ENCODE measurements around the gene MITF.

The MITF gene

DNA sequence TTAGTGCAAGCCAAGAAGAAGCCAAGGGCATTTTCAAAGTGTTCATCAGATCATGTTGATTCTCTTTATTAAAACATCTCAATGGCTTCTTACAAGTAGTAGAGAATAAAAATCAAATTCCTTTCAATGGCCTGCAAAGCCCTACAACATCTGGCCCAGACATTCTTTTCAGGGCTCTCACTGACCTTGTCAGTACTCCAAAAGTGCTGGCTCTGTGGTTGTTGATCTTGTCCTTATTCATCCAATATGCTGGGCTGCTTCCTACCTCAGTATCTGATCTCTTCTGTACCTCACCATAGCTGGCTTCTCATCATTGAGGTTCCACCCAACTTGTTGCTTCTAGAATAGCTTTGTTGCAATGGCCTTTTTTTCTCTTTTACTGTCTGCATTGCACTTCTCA lies 186.2 kb downstream of the MITF start:
- DNase-seq, result no peak

DNA sequence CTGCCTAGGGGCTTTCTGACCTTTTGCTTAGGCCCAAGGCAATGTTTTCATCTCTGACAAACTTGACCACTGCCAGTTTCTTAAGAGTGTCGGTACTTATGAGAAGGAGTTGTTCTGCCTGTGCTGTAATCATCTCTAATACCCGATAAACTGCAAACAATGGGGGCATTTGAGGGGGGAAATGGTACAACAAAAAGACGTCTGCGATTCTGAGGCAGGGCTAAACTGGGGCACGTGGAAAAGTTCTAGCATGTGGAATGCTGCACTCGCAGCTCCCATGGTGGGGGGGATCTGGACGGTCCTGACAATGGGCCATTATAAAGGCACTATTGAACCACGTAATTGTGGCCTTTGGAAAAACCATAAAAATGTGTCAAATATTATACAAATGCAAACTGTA lies 187.1 kb downstream of the MITF start:
- DNase-seq, result no peak

DNA sequence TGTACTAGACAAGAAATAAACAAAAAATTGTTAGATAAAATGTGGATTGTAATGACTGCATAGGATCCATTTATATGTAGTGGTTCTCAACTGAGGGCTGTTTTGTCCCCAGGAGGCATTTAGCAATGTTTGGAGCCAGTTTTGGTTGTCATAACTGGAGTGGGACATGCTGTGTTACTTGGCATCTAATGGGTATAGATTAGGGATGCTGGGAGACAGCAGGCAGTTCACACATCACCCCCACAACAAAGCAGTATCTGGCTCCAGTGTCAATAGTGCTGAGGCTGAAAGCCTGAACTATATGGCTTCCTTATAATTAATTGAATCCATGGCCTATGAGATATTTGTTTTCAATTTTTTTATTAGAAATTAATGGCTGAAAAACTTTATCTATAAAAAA lies 188.3 kb downstream of the MITF start:
- DNase-seq, result no peak

DNA sequence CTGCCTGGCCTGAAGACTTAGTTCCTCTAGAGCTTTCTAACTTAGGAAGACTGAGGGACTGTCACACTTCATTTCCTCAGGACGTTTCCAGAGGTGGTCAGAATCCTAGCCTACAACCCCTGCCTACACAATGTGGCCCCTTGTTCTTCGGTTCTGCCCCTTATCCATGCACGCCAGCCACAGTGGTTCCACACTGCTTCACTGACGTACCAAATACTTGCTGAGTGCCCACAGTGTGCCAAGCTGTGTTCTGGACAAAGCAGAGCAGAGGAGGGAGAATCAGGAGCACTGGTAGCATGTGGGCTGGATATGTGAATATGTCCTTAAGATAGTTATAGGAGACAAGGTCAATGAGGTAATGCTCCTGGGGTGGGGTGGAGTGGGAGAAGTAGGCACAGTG lies 189.8 kb downstream of the MITF start:
- DNase-seq, result no peak

DNA sequence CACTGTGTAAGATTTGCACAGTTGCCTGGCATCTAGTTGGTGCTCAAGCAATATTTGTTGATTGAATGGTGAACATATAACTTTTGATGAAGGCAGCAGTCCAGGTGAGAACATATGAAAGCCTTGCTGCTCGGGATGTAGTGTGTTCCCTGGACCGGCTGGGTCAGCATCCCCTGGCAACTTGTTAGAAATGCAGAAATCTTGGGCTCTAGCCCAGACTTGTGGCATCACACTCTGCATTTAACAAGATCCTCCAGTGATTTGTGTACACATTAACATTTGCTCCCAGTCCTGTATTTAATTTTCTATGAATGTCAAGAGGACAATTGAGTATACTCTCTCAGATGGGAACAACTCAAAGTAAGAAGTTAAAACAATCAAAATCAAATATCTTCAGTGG lies 191.3 kb downstream of the MITF start:
- no peak for DNase-seq

DNA sequence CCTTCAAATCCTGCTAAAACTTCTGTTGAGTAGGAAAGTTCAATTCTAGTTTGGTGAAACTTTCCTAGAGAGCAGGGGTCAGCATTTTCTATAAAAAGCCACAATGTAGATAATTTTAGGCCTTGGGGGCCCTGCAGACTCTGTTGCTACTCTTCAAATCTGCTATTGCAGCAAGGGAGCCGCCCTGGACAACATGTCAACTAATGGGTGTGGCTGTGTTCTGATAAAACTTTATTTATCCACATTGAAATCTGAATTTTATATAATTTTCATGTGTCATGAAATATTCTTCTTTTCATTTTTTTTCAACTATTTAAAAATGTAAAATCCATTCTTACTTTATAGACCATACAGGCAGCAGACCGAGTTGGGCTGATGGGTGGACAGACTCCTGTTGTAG lies 192.8 kb downstream of the MITF start:
- no peak for DNase-seq

DNA sequence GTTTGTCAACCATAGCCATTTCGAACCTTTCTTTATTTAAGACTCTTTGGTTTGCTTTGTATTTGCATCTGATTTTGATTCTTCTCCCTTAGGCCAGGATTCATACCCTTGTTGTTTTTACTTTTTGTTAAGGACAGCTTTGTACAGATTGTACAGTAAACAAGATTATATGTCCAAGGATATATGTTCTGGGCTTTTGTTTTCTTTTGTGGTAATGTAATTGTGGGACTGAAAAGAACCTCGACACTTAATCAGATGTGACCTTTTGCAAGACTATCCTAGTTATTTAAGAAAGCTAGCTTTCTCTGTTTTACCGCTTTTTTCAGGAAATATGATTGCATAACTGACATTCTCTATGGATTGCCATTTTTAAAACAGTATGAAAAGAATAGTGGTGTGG lies 193.2 kb downstream of the MITF start:
- DNase-seq, result no peak

DNA sequence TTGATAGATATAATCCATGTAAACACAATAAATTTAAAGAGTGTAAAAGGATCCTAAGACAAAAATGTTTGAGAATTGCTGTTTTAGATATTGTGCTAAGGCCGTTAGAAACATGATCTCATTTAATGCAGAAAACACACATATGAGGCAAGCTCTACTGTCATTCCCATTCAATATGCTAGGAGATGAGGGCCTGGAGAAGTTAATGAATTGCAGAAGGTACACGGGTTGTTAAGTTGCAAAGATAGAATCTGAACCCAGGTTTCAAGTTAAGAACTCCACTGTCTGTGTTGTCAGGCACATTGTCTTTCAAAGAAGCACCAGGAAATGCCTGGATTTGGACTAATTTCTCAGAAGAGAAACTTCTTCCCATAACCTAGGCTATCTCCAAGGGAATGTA lies 195.1 kb downstream of the MITF start:
- no peak for DNase-seq

DNA sequence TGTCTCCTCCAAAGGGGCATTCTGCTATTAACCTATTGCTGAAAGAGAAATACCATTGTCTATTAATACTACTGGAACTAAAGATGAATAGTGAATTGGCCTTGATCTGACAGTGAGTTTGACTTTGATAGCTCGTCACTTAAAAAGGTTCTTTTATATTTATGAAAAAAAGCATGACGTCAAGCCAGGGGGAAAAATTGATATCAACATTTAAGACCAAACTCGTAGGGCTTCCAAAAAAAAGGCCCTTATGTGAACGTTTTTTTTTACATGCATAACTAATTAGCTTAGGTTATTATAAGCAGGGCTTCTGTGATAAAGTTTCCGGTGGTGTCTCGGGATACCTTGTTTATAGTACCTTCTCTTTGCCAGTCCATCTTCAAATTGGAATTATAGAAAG lies 197.0 kb downstream of the MITF start:
- no peak for DNase-seq

DNA sequence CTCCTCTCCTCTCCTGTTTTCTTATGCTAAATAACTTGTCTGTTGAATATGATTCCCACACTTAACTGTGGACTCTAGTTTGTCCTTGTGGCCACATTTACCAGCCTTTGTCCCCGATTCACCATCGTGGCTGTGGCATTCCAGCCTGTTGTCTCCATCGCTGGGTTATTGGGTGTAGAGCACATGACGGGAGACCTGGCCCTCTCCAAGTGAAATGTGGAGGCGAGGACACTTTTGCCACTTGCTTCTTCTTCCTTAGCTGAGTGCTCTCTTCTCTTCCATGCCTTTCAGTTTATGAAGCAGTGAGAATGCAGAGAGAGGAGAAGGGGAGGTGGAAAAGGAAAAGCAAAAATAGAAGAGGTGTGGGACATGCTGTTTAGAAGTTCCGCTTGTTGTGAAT lies 198.8 kb downstream of the MITF start:
- DNase-seq, result no peak

DNA sequence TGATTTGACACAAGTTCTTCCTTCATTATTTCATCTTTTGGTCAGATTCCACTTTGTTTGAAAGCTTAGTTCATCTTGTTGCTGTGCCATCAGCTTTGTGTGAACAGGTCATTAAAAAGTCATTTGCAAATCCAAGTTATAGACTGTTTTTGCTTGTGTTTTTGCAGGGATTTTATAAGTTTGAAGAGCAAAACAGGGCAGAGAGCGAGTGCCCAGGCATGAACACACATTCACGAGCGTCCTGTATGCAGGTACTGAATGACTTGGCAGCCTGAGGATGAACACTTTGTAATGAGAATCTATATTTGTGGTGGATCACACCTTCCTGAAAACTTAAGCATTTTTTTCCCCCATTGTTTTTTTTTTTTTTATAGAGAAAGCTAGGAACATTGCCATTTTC lies 199.7 kb downstream of the MITF start:
- DNase-seq, result no peak

DNA sequence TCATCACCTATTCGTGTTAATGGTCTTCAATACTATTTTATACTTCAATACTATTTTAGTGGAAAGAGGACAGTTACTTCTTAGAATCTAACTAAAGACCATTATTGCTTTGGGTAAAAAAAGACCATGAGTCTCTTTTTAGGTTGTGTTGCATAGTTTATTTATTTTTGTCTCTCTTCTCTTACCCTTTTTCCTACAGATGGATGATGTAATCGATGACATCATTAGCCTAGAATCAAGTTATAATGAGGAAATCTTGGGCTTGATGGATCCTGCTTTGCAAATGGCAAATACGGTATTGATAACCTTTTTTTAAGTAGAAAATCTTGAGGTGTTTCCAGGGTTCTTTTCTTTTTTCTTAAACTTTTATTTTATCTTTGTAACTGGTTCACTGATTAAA lies 201.8 kb downstream of the MITF start:
- DNase-seq, result no peak

DNA sequence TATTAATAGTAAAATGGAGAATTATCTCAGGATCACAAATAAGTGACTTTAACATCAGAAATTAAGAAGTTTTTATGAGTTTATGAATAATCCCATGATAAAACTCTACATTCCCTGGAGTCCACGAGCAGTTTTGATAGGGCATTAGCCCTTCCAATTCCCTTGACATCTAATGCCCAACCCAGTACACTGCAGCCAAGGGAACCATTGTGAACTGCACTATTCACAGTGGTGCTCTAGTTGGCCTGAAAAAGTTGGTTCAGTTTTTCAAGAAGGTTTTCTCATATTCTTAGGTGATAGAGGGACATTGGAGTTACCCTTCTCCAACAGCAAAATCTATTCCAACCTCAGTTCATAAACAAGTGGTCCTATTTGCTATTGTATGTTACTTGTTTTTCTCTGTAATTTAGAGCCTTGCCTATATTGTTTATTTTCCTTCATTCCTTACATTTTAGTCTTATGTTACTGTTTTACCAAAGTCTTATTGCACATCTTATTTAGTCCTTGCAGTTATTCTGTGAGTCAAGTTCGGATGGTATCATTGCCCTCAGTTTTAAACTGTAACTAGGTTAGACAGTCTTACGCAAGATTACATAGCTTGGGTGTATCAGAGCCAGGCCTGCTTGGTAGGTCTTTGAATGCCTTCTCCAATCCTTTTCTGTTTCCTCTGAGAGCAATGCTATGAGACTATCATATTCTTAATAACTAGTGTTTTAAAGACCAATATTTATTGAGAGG lies 202.3 kb downstream of the MITF start:
- DNase-seq, result no peak

DNA sequence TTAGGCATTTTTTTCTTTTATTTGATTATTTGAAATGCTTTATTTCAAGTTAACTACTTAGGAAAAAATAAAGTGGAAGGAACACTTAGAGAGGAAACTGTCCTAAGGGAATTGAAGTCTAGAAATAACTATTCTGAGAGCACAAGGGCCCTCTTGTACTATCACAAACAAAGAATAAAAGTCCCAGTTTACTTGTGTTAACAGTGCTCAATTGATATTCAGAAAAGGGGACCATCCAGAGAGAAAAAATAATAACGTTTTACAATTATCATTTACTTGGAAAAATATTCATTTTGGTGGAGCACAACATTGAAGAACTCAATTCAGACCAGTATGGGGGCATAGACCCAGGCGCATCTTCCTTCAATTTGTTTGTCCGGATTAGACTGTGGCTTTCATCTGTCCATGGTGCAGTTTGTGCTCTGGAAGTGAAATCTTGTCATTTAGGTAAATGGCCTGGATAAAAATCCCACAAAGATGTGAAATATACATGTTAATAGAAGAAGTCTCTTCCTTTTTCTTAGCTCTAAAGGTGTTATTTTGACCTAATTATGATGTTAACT lies 205.7 kb downstream of the MITF start:
- no peak for DNase-seq

DNA sequence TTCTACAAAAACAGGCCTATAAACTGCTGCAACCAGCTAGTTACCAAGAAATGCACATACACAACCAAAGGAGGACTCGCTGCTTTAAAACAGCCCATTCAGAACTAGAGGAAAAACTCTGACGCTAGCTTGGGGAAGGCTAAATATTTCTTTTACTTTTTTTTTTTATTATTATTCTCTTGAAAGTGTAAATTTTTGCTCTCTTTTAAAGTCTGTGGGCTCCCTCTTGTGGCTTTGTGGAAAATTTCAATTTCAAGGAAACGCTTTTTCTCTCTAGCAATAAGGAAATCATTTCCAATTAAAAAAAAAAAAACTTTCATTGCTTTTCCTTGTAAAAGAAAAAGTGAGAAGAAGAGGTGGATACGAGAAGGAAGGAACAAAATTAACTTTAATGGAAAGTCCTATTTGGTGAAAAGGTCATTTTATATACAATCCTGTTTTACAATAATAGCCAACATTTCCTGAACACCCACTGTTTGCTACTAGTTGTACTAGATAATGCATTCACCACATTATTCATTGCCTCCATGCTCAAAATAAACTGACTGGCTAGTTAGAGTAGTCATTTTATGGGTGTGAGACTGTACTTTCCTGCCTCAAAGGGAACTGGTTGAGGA lies 209.1 kb downstream of the MITF start:
- peak; percentile 18 for DNase-seq

DNA sequence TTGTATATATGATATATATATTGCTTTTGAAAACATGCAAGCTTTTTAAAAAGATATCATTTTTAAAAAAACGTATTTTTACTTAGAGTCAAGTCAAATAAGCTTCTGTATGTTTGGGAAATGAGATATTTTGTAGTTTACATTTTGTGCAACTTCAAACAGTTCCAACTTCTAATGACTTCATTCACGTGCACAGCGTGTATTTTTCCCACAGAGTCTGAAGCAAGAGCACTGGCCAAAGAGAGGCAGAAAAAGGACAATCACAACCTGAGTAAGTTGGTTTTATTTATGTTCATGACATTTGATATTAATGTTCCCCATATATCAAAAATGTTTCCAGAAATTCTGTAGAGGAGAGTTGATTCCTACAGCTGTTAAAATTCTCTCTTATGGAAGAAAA lies 212.4 kb downstream of the MITF start:
- DNase-seq, result no peak

DNA sequence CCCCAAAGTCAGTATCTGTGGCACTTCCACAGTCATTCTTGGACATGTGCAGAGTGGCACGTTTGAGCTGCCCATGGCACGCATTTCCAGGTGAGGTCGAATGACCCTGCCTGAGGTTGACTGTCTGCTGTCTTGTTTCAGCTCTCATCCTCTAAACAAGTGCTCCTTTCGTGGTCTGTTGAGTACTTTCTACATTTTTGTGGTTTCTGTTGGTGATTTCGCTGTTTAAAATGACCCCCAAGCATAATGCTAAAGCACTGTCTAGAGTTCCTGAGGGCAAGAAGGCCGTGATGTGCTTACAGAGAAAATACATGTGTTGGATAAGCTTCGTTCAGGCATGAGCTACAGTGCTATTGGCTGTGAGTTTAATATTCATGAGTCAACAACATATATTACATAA lies 220.3 kb downstream of the MITF start:
- no peak for DNase-seq

DNA sequence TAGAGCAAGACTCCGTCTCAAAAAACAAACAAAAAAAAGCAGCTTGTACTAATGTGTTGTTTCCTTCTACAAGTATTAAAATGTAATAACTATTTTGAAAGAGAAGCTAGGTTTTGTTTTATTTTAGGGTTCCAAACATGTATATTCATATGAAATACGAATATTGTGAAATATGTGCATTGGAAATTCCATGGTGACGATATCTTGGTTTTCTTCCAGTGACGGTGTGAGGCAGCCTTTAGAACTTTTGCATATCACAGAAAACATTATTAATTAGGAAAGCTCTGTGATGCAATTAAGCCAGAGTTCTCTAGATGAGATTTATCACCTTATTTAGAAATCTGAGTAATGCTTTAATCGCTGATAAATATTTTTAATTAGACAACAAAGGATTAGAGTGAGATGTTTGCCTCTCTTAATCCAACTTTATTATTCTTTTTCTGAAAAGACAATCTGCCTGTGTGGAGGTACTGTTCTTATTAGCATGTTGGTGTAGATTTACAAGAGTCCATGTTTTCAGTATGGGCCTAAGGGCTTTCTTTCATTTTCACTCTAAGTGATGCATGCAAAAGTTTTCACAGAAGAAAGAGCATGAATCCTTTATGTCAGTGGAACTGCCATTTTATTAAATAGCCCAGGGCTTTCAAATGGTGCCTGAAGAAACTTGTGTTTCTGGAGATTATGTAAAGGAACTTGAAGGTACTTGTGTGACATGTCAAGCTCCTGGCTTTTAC lies 222.6 kb downstream of the MITF start:
- no peak for DNase-seq

DNA sequence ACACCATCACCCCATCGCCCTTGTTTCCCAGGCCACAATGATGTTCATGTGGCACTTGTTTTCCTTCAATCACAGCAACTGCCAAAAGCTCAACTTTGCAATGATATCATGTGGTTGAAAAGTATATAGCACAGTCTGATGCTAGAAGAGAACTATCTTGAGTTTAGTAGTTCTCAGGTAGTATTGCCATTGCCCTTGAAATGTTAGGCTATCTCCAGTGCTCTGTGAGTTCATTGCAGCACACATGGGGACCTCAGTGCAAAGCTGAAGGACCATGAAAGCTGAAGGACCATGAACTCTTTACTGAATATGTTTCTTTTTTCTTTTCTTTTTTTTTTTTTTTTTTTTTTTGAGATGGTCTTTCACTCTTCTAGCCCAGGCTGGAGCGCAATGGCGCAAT lies 224.4 kb downstream of the MITF start:
- no peak for DNase-seq

DNA sequence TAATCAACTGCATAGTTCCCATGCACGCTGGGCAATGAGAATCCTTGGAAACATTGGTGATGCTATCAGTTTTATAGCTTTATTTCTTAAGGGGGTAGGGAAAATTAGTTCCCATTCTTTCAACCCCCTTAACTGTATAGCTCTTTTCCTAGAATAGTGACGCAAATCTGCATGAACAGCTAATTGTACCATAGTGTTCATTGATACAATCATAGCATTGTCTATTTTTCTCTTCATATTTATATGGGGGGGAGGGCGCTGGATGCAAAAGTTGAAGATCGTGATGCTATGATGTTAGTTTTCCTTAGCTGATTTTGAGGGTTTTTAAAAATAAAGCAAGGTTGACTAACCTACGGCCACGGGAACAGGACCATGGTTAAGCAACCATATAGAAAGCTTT lies 227.9 kb downstream of the MITF start:
- DNase-seq, result no peak

DNA sequence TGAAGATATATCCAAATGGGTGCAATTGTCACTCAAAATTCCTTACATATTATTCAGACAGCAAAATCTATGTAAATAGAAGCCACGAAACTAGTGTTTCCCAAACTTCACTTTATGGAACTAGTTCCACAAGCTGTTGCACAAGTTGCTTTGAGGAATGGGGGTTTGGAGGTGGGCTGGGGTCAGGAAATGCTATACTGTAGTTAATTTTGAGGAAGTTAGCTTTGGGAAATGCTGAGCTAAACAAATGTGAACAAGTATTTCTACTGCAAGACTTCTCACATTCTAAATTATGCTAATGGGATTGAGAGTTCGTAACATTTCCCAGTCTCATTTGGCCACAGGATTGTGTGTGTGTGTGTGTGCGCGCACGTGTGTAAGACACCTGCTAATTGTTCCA lies 231.6 kb downstream of the MITF start:
- DNase-seq, result no peak

DNA sequence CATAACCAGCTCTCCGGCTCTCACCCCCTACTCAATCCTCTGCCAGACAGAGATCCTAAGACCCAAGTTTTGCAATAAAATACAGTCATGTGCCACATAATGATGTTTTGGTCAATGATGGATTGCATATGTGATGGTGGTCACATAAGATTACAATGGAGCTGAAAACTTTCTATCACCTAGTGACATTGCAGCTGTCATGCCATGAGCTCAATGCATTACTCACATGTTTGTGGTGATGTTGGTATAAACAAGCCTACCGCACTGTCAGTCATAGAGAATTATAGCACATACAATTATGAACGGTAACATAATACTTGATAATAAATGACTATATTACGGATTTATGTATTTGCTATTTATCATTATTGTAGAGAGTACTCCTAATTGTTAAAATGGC lies 233.4 kb downstream of the MITF start:
- no peak for DNase-seq

DNA sequence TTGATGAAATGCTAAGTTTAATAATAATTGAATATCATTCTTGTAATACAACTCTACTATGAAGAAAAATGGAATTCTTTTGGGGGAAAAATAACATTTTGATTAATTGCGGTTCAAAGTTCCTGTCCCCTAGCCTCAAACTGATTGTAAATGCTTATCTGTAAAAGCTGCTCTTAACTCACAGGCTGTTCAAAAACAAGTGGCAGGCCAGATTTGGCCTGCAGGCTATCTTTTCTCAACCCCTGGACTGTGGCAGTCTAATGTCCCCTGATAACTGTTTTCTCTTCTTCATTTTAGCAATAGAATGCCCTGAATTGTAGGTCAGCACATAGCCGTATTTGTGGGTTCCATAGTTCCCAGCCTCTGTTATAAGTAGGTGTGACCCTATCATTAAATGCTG lies 236.8 kb downstream of the MITF start:
- no peak for DNase-seq

Data from amniotic stem cell (primary cell).